Activated T-helper 2 cell treated with anti-CD3 and anti-CD28 coated beads, Interferon-gamma antibody, Interleukin-2, Interleukin-4, amounts not matched to agents 10 μg/mL and 5 μg/mL and 100 μg/mL, durations not matched to agents 14 hours and 24 hours and 36 hours (primary cell): ENCODE results near the gene SMARCB1. TPM values are rescaled to one million over a fixed set of nuclear protein-coding genes. Genes with fewer than 3 reads are reported as not detected.

Source experiments
- DNase-seq: peaks from one replicate; pipeline ENCODE4 v3.0.0; 2021; ENCODE audit warnings: low spot score
- H3K27ac Mint-ChIP-seq: one replicate; pipeline ENCODE4 v1.8.0; 2021; ENCODE audit warnings: mixed read lengths
- H3K27me3 Mint-ChIP-seq: one replicate; pipeline ENCODE4 v1.8.0; 2021; ENCODE audit warnings: low read depth, mixed read lengths
- H3K36me3 Mint-ChIP-seq: one replicate; pipeline ENCODE4 v1.8.0; 2021; ENCODE audit warnings: low read depth, mixed read lengths
- H3K4me1 Mint-ChIP-seq: one replicate; pipeline ENCODE4 v1.8.0; 2021; ENCODE audit warnings: low read depth, mixed read lengths
- H3K4me3 Mint-ChIP-seq: one replicate; pipeline ENCODE4 v1.8.0; 2021; ENCODE audit warnings: low read depth, mild to moderate bottlenecking, moderate library complexity, mixed read lengths
- H3K9me3 Mint-ChIP-seq: one replicate; pipeline ENCODE4 v1.8.0; 2021; ENCODE audit warnings: mixed read lengths
- intact Hi-C: fragments of 100-400 bp; cut with micrococcal nuclease; formaldehyde crosslinking; loops from one replicate; pipeline ENCODE4 v1.15.1; 2023
- total RNA-seq: library from RNA; stranded (reverse); gene quantifications from 2 replicates; pipeline ENCODE4 v1.2.3, GENCODE V29; 2022

The SMARCB1 gene
- total RNA-seq, 1 donor from 2014 or later, result 94.1 TPM

GRCh38 chr22:23826510-23827350 lies 40.0 kb downstream of the SMARCB1 start:
- Mint-ChIP-seq H3K9me3 (no peaks in the 10 kb centered on the region), H3K36me3 (peaks cover 59% of the 10 kb centered on the region), H3K27me3 (no peaks in the 10 kb centered on the region), H3K27ac (peak overlapping the region; percentile 81), H3K4me3 (no peak overlapping the region), H3K4me1 (peaks cover 10% of the 10 kb centered on the region)
- no peak for DNase-seq
- intact Hi-C loops, result no loop called here

- no peak for DNase-seq
- Mint-ChIP-seq H3K27ac (no peak overlapping the region), H3K9me3 (no peaks in the 10 kb centered on the region), H3K27me3 (no peaks in the 10 kb centered on the region), H3K4me3 (no peak overlapping the region), H3K4me1 (peaks cover 10% of the 10 kb centered on the region), H3K36me3 (peaks cover 52% of the 10 kb centered on the region)
- intact Hi-C loops, result no loop called here
Measured at GRCh38 chr22:23827351-23827995, 40.7 kb downstream of the SMARCB1 start.

- intact Hi-C loops, result no loop called here
- H3K4me1 Mint-ChIP-seq, result peaks cover 10% of the 10 kb centered on the region
- H3K36me3 Mint-ChIP-seq, result peaks cover 37% of the 10 kb centered on the region
- no peaks in the 10 kb centered on the region for H3K27me3 Mint-ChIP-seq
- H3K9me3 Mint-ChIP-seq, result no peaks in the 10 kb centered on the region
- peak overlapping the region; percentile 47 for H3K27ac Mint-ChIP-seq
- no peak for DNase-seq
- H3K4me3 Mint-ChIP-seq, result no peak overlapping the region
Measured at GRCh38 chr22:23828800-23829680, 42.3 kb downstream of the SMARCB1 start.

- Mint-ChIP-seq H3K4me3 (no peak overlapping the region), H3K4me1 (peaks cover 10% of the 10 kb centered on the region), H3K27ac (no peak overlapping the region), H3K27me3 (no peaks in the 10 kb centered on the region), H3K36me3 (peaks cover 34% of the 10 kb centered on the region), H3K9me3 (no peaks in the 10 kb centered on the region)
- no peak for DNase-seq
- intact Hi-C loops, result no loop called here
Measured at GRCh38 chr22:23829845-23830372, 43.1 kb downstream of the SMARCB1 start.

- Mint-ChIP-seq H3K9me3 (no peaks in the 10 kb centered on the region), H3K36me3 (peaks cover 31% of the 10 kb centered on the region), H3K27ac (no peak overlapping the region), H3K4me3 (no peak overlapping the region), H3K27me3 (no peaks in the 10 kb centered on the region), H3K4me1 (peaks cover 3% of the 10 kb centered on the region)
- intact Hi-C loops, result no loop called here
- DNase-seq, result no peak
Measured at GRCh38 chr22:23831261-23831660, 44.5 kb downstream of the SMARCB1 start.

GRCh38 chr22:23831781-23832180 lies 45.0 kb downstream of the SMARCB1 start:
- no peaks in the 10 kb centered on the region for H3K9me3 Mint-ChIP-seq
- H3K36me3 Mint-ChIP-seq, result peaks cover 31% of the 10 kb centered on the region
- no peaks in the 10 kb centered on the region for H3K27me3 Mint-ChIP-seq
- H3K4me1 Mint-ChIP-seq, result no peaks in the 10 kb centered on the region
- intact Hi-C loops, result no loop called here
- no peak overlapping the region for H3K27ac Mint-ChIP-seq
- H3K4me3 Mint-ChIP-seq, result no peak overlapping the region
- no peak for DNase-seq

GRCh38 chr22:23832226-23833016 lies 45.7 kb downstream of the SMARCB1 start:
- Mint-ChIP-seq H3K4me1 (peaks cover 3% of the 10 kb centered on the region), H3K36me3 (peaks cover 31% of the 10 kb centered on the region), H3K27me3 (no peaks in the 10 kb centered on the region), H3K9me3 (no peaks in the 10 kb centered on the region), H3K4me3 (no peak overlapping the region), H3K27ac (no peak overlapping the region)
- DNase-seq, result no peak
- intact Hi-C loops, result no loop called here

GRCh38 chr22:23833017-23833751 lies 46.4 kb downstream of the SMARCB1 start:
- intact Hi-C loops, result no loop called here
- no peak for DNase-seq
- Mint-ChIP-seq H3K4me1 (peaks cover 7% of the 10 kb centered on the region), H3K27me3 (no peaks in the 10 kb centered on the region), H3K27ac (no peak overlapping the region), H3K4me3 (no peak overlapping the region), H3K36me3 (peaks cover 35% of the 10 kb centered on the region), H3K9me3 (no peaks in the 10 kb centered on the region)

GRCh38 chr22:23833911-23834317 lies 47.1 kb downstream of the SMARCB1 start:
- no peak overlapping the region for H3K27ac Mint-ChIP-seq
- peaks cover 32% of the 10 kb centered on the region for H3K36me3 Mint-ChIP-seq
- no peaks in the 10 kb centered on the region for H3K9me3 Mint-ChIP-seq
- H3K4me3 Mint-ChIP-seq, result no peak overlapping the region
- peaks cover 9% of the 10 kb centered on the region for H3K4me1 Mint-ChIP-seq
- DNase-seq, result no peak
- H3K27me3 Mint-ChIP-seq, result no peaks in the 10 kb centered on the region
- intact Hi-C loops, result no loop called here

- Mint-ChIP-seq H3K4me1 (peaks cover 14% of the 10 kb centered on the region), H3K9me3 (no peaks in the 10 kb centered on the region), H3K4me3 (no peak overlapping the region), H3K27ac (no peak overlapping the region), H3K36me3 (peaks cover 28% of the 10 kb centered on the region), H3K27me3 (peaks cover 2% of the 10 kb centered on the region)
- no peak for DNase-seq
- intact Hi-C loops, result no loop called here
Measured at GRCh38 chr22:23834406-23834792, 47.6 kb downstream of the SMARCB1 start.

- Mint-ChIP-seq H3K4me1 (peaks cover 17% of the 10 kb centered on the region), H3K27me3 (peaks cover 2% of the 10 kb centered on the region), H3K27ac (no peak overlapping the region), H3K36me3 (peaks cover 28% of the 10 kb centered on the region), H3K4me3 (no peak overlapping the region), H3K9me3 (no peaks in the 10 kb centered on the region)
- intact Hi-C loops, result loop anchor here (5.0 kb wide), 2 partner anchors 118 to 208 kb away; no protein-coding TSS in a partner anchor
- no peak for DNase-seq
Measured at GRCh38 chr22:23834793-23835483, 48.2 kb downstream of the SMARCB1 start.
